Endothelial cell of umbilical vein (primary cell): ENCODE results near the gene CAMK2D. TPM values are rescaled to one million over a fixed set of nuclear protein-coding genes. Genes with fewer than 3 reads are reported as not detected.

ENCODE experiments used
- BruUV-seq: library from RNA; stranded (reverse); fragments of 400-500 nt; replicated peaks from 2 replicates; lab custom pipeline; 2021; lab: Mats Ljungman, UMichigan
- CTCF ChIA-PET: fragments of 300-600, 350-600 bp; sonication (Branson Sonifier 250); formaldehyde crosslinking; loops from one replicate; lab custom pipeline; 2021; ENCODE audit warnings: antibody characterized with exemption, inconsistent platforms; lab: Charles Lee
- POLR2A ChIA-PET: fragments of 300-600, 350-600 bp; sonication (Branson Sonifier 250); formaldehyde crosslinking; loops from one replicate; lab custom pipeline; 2021; ENCODE audit warnings: antibody characterized with exemption, inconsistent platforms; lab: Charles Lee
- DNase-seq: peaks from one replicate; pipeline ENCODE4 v3.0.0-alpha.2; 2011; ENCODE audit warnings: low read depth, low spot score
- FAIRE-seq: peaks from 2 replicates; lab custom pipeline; 2011; peaks lifted over from hg19 to GRCh38; lab: Jason Lieb, UNC
- H2AFZ ChIP-seq: 2 replicates; pipeline ENCODE4 v1.6.0; 2012; ENCODE audit warnings: low read depth, low read length, control low read depth, inconsistent platforms
- H3K27ac ChIP-seq: 2 replicates; pipeline ENCODE4 v1.5.1; 2011; ENCODE audit warnings: low read depth, mild to moderate bottlenecking, control low read depth, low read length, moderate library complexity; ENCODE audit not compliant: insufficient read depth
- H3K27me3 ChIP-seq, 2 experiments: 2 replicates each; pipeline versions ENCODE4 v1.6.0 to v1.6.1; 2011; ENCODE audit warnings: low read length in 2 of 2, mixed read lengths in 1 of 2; ENCODE audit not compliant: control insufficient read depth in 2 of 2, insufficient read depth in 2 of 2
- H3K36me3 ChIP-seq, 2 experiments: 2 replicates in 1 of 2; 3 replicates in 1 of 2; pipeline ENCODE4 v1.5.1; 2011; ENCODE audit warnings: low read length in 2 of 2, mild to moderate bottlenecking in 1 of 2, moderate library complexity in 1 of 2; ENCODE audit not compliant: control insufficient read depth in 2 of 2, insufficient read depth in 2 of 2; ENCODE audit errors: extremely low read depth in 1 of 2
- H3K4me1 ChIP-seq: 3 replicates; pipeline ENCODE4 v1.5.1; 2011; ENCODE audit warnings: mild to moderate bottlenecking, low read length; ENCODE audit not compliant: control insufficient read depth, insufficient read depth; ENCODE audit errors: extremely low read depth
- H3K4me2 ChIP-seq: 2 replicates; pipeline ENCODE4 v1.6.1; 2011; ENCODE audit warnings: low read length, control low read depth, mixed read lengths; ENCODE audit not compliant: insufficient read depth
- H3K4me3 ChIP-seq, 3 experiments: fragments of 200-600 bp in 1 of 3; sonication (generic), shearing (Covaris generic) in 1 of 3; replicated peaks in 1 of 3; 2 replicates each; pipeline ENCODE4 v1.5.1; 2011 to 2016; ENCODE audit warnings: control low read depth in 3 of 3, low read length in 3 of 3, mild to moderate bottlenecking in 2 of 3, inconsistent platforms in 1 of 3, low read depth in 1 of 3, moderate library complexity in 1 of 3; ENCODE audit not compliant: insufficient read depth in 1 of 3
- H3K79me2 ChIP-seq: 2 replicates; pipeline ENCODE4 v1.6.0; 2012; ENCODE audit warnings: low read length, inconsistent platforms; ENCODE audit not compliant: control insufficient read depth, insufficient read depth
- H3K9ac ChIP-seq: replicated peaks from 2 replicates; pipeline ENCODE3; 2011; ENCODE audit warnings: low read length, control low read depth; ENCODE audit not compliant: insufficient read depth; ENCODE audit errors: extremely low read depth
- H3K9me1 ChIP-seq: replicated peaks from 3 replicates; pipeline ENCODE4 v1.6.0; 2011; ENCODE audit warnings: mild to moderate bottlenecking, low read length; ENCODE audit not compliant: control insufficient read depth, insufficient read depth; ENCODE audit errors: extremely low read depth
- H3K9me3 ChIP-seq: replicated peaks from 2 replicates; pipeline ENCODE4 v1.5.1; 2012; ENCODE audit warnings: low read length, inconsistent platforms; ENCODE audit not compliant: control insufficient read depth, insufficient read depth
- H4K20me1 ChIP-seq: replicated peaks from 2 replicates; pipeline ENCODE3; 2011; ENCODE audit warnings: mild to moderate bottlenecking, low read length; ENCODE audit not compliant: control insufficient read depth, insufficient read depth; ENCODE audit errors: extremely low read depth
- CTCF ChIP-seq, 2 donors: IDR thresholded peaks; 1 replicate in 1 of 2; 2 replicates in 1 of 2; pipeline ENCODE4 v1.5.1; 2011; ENCODE audit warnings: low read length in 2 of 2, mild to moderate bottlenecking in 2 of 2, moderate library complexity in 2 of 2, control low read depth in 1 of 2, inconsistent platforms in 1 of 2, low read depth in 1 of 2; ENCODE audit not compliant: insufficient read depth in 1 of 2; ENCODE audit errors: extremely low read depth in 1 of 2
- EZH2 ChIP-seq: IDR thresholded peaks from 2 replicates; pipeline ENCODE4 v1.6.1; 2012; ENCODE audit warnings: borderline replicate concordance, low read depth, mild to moderate bottlenecking, moderate library complexity, low read length, inconsistent platforms; ENCODE audit not compliant: severe bottlenecking
- FOS ChIP-seq: IDR thresholded peaks from 2 replicates; pipeline ENCODE4 v1.6.1; 2011; ENCODE audit warnings: mild to moderate bottlenecking, low read length, moderate library complexity, borderline replicate concordance; ENCODE audit not compliant: insufficient read depth
- JUN ChIP-seq: IDR thresholded peaks from 2 replicates; pipeline ENCODE4 v1.6.1; 2011; ENCODE audit warnings: borderline replicate concordance, low read depth; ENCODE audit not compliant: insufficient read length, insufficient read depth
- MAX ChIP-seq: IDR thresholded peaks from 2 replicates; pipeline ENCODE4 v1.6.1; 2011; ENCODE audit not compliant: insufficient read depth, insufficient read length
- MYC ChIP-seq: IDR thresholded peaks from one replicate; pipeline ENCODE4 v1.6.1; 2011; ENCODE audit warnings: mild to moderate bottlenecking, low read depth, low read length
- POLR2A ChIP-seq: IDR thresholded peaks from 2 replicates; pipeline ENCODE4 v1.6.1; 2012; ENCODE audit warnings: low read depth, mild to moderate bottlenecking, control low read depth, low read length
- POLR2AphosphoS5 ChIP-seq: IDR thresholded peaks from 2 replicates; pipeline ENCODE4 v1.6.1; 2012; ENCODE audit warnings: low read depth, mild to moderate bottlenecking, control low read depth, low read length, moderate library complexity; ENCODE audit not compliant: insufficient read depth
- dilution Hi-C: fragments of 300-500 bp; cut with MboI; formaldehyde crosslinking; loops from one replicate; pipeline ENCODE4 v1.15.0; 2019; ENCODE audit warnings: low sequenced_read_pairs; ENCODE audit not compliant: extremely low pct_ligation_motif_present
- intact Hi-C: fragments of 100-400 bp; cut with micrococcal nuclease; formaldehyde crosslinking; loops from one replicate; pipeline ENCODE4 v1.10.0; 2022
- polyA plus RNA-seq, 4 experiments: library from polyadenylated mRNA; depleted of rRNA in 3 of 4; stranded (reverse) in 3 of 4; unstranded in 1 of 4; fragments of >200 nt; gene quantifications; 2 replicates each; pipeline versions ENCODE4 v1.2.1 to v1.2.3, GENCODE V29; 2011 to 2012; ENCODE audit warnings: missing spikeins in 1 of 4
- total RNA-seq: library from RNA; stranded (reverse); gene quantifications from 2 replicates; pipeline ENCODE4 v1.2.3, GENCODE V29; 2021

CAMK2D gene
- total and polyA plus RNA-seq, 2 donors (not counting 3 experiments of a cell fraction or from before 2014, with no cell fraction given), result 10.4 to 30.7 TPM

- no peak overlapping the region for H3K27ac ChIP-seq
- no peak overlapping the region for H3K4me2 ChIP-seq
- BruUV-seq, result no TSS peak
- no peaks in the 10 kb centered on the region for H3K9me1 ChIP-seq
- no peak for TF ChIP-seq JUN
- TF ChIP-seq FOS, result no peak
- TF ChIP-seq MAX, result no peak
- TF ChIP-seq EZH2, result no peak
- no peak for TF ChIP-seq POLR2AphosphoS5
- TF ChIP-seq POLR2A, result no peak
- TF ChIP-seq CTCF (IDR thresholded peaks at IDR 0.05; ENCODE audit: extremely low read depth in 1 of 2, insufficient read depth in 1 of 2, low read depth in 1 of 2, low read length in 2 of 2), result no peak
- TF ChIP-seq MYC, result no peak
- no peaks in the 10 kb centered on the region for H3K27me3 ChIP-seq
- no peaks in the 10 kb centered on the region for H3K9me3 ChIP-seq
- dilution Hi-C loops (no loop called here), intact Hi-C loops (loop anchor here (10.0 kb wide), 1 partner anchor 329 kb away; no protein-coding TSS in a partner anchor)
- H2AFZ ChIP-seq, result no peak overlapping the region
- no peaks in the 10 kb centered on the region for H3K79me2 ChIP-seq
- H3K36me3 ChIP-seq, result no peaks in the 10 kb centered on the region
- no peaks in the 10 kb centered on the region for H4K20me1 ChIP-seq
- H3K4me3 ChIP-seq, result no peak overlapping the region
- no peak overlapping the region for H3K9ac ChIP-seq
- peaks cover 9% of the 10 kb centered on the region for H3K4me1 ChIP-seq
- ChIA-PET POLR2A (no interaction called here), CTCF (interaction anchor here (0.9 to 1.4 kb wide), 4 partner anchors 8 to 171 kb away, joined by 3 to 8 read pairs (median 4); no protein-coding TSS in a partner anchor)
- FAIRE-seq, result no peak
- no peak for DNase-seq
These were observed 195.3 kb downstream of the CAMK2D start for GRCh38 chr4:113566015-113566795.
